ENCODE measurements around the gene DHCR24.
"Not testable (repeated sequence)": the region's sequence is repeated elsewhere in the genome, so short reads cannot be mapped to it uniquely, and the experiment has no call there.

DHCR24 gene

GRCh38 chr1:54887665-54888071 is 673 bp upstream of the DHCR24 start:
- DNase-seq: no peak

GRCh38 chr1:54885807-54886723 is 930 bp downstream of the DHCR24 start:
- peak; percentile 62 for DNase-seq

- DNase-seq: no peak
Measured at GRCh38 chr1:54885237-54885679, 1.7 kb downstream of the DHCR24 start.

- DNase-seq: no peak
Measured at GRCh38 chr1:54884768-54885167, 2.2 kb downstream of the DHCR24 start.

GRCh38 chr1:54884135-54884586 is 2.8 kb downstream of the DHCR24 start:
- DNase-seq: no peak

GRCh38 chr1:54883349-54884102 is 3.5 kb downstream of the DHCR24 start:
- no peak for DNase-seq

- no peak for DNase-seq
Measured at GRCh38 chr1:54882519-54882918, 4.5 kb downstream of the DHCR24 start.

GRCh38 chr1:54881604-54882003 is 5.4 kb downstream of the DHCR24 start:
- not testable (repeated sequence) for DNase-seq

GRCh38 chr1:54879872-54880271 is 7.1 kb downstream of the DHCR24 start:
- DNase-seq: no peak

GRCh38 chr1:54876814-54877213 is 10.2 kb downstream of the DHCR24 start:
- no peak for DNase-seq

- no peak for DNase-seq
Measured at GRCh38 chr1:54875000-54875399, 12.0 kb downstream of the DHCR24 start.

GRCh38 chr1:54874079-54874830 is 12.7 kb downstream of the DHCR24 start:
- DNase-seq: no peak

- DNase-seq: no peak
Measured at GRCh38 chr1:54872036-54872331, 15.0 kb downstream of the DHCR24 start.

- no peak for DNase-seq
Measured at GRCh38 chr1:54871275-54872035, 15.5 kb downstream of the DHCR24 start.

- no peak for DNase-seq
Measured at GRCh38 chr1:54870869-54871268, 16.1 kb downstream of the DHCR24 start.

GRCh38 chr1:54869173-54869851 is 17.7 kb downstream of the DHCR24 start:
- DNase-seq: no peak

- no peak for DNase-seq
Measured at GRCh38 chr1:54867717-54868057, 19.3 kb downstream of the DHCR24 start.

GRCh38 chr1:54866801-54867716 is 19.9 kb downstream of the DHCR24 start:
- DNase-seq: no peak

GRCh38 chr1:54865238-54866073 is 21.5 kb downstream of the DHCR24 start:
- no peak for DNase-seq

Data from COR-L47 (cell line).